Panc1 (cell line): ENCODE results near the gene LACRT. TPM values are rescaled to one million over a fixed set of nuclear protein-coding genes. Genes with fewer than 3 reads are reported as not detected.

Source experiments
- ATAC-seq: fragments of 200-7000 bp; cut with Tn5 transposase; 2 replicates; pipeline ENCODE4 v1.9.1; 2020; ENCODE audit warnings: mild to moderate bottlenecking, moderate library complexity
- BruUV-seq: library from RNA; stranded (reverse); fragments of 400-500 nt; replicated peaks from 2 replicates; lab custom pipeline; 2021; lab: Mats Ljungman, UMichigan
- CTCF ChIA-PET: fragments of 300-600 bp; sonication (Branson Sonifier 250); formaldehyde crosslinking; loops from one replicate; lab custom pipeline; 2022; ENCODE audit warnings: antibody characterized with exemption; lab: Charles Lee
- POLR2A ChIA-PET: fragments of 300-600 bp; sonication (Branson Sonifier 250); formaldehyde crosslinking; loops from one replicate; lab custom pipeline; 2022; ENCODE audit warnings: antibody characterized with exemption; lab: Charles Lee
- DNase-seq: peaks from one replicate; pipeline ENCODE4 v3.0.0-alpha.2; 2010; ENCODE audit warnings: low read depth, low spot score
- H3K27ac ChIP-seq: 2 replicates; pipeline ENCODE4 v1.5.1; 2011; ENCODE audit warnings: mild to moderate bottlenecking, low read length, inconsistent platforms
- H3K27me3 ChIP-seq: fragments of 200-500 bp; sonication (Bioruptor generic); 2 replicates; pipeline ENCODE4 v1.6.0; 2014; ENCODE audit warnings: low read length, inconsistent platforms; ENCODE audit not compliant: control insufficient read depth, insufficient read depth
- H3K36me3 ChIP-seq: fragments of 200-500 bp; sonication (Bioruptor generic); 2 replicates; pipeline ENCODE4 v1.5.1; 2014; ENCODE audit warnings: inconsistent platforms, mild to moderate bottlenecking, low read length, moderate library complexity; ENCODE audit not compliant: control insufficient read depth, insufficient read depth
- H3K4me1 ChIP-seq: 2 replicates; pipeline ENCODE4 v1.5.1; 2011; ENCODE audit warnings: inconsistent platforms, mild to moderate bottlenecking, low read length, moderate library complexity; ENCODE audit not compliant: control insufficient read depth, insufficient read depth
- H3K4me3 ChIP-seq, 2 experiments: 2 replicates each; pipeline ENCODE4 v1.5.1; 2011 to 2012; ENCODE audit warnings: low read depth in 2 of 2, low read length in 2 of 2, mild to moderate bottlenecking in 2 of 2, inconsistent platforms in 1 of 2, moderate library complexity in 1 of 2
- H3K9me3 ChIP-seq: fragments of 200-500 bp; sonication (Bioruptor generic); 2 replicates; pipeline ENCODE4 v1.5.1; 2014; ENCODE audit warnings: low read depth, mild to moderate bottlenecking, inconsistent platforms, low read length, moderate library complexity; ENCODE audit not compliant: control insufficient read depth, insufficient read depth
- POLR2AphosphoS5 ChIP-seq: IDR thresholded peaks from 2 replicates; pipeline ENCODE4 v1.6.1; 2012; ENCODE audit warnings: mild to moderate bottlenecking, low read depth, low read length, moderate library complexity
- SIN3A ChIP-seq: IDR thresholded peaks from 2 replicates; pipeline ENCODE4 v1.6.1; 2012; ENCODE audit warnings: low read depth, mild to moderate bottlenecking, low read length, moderate library complexity, borderline replicate concordance; ENCODE audit not compliant: insufficient read depth
- TCF7L2 ChIP-seq: IDR thresholded peaks from 2 replicates; pipeline ENCODE4 v1.6.1; 2011; ENCODE audit warnings: mild to moderate bottlenecking, low read depth, low read length, inconsistent platforms
- in situ Hi-C: cut with HindIII; loops from 2 replicates; pipeline ENCODE4 v1.10.0; 2016; ENCODE audit warnings: low sequenced_read_pairs, low pct_unique_long_range_greater_than_20kb
- intact Hi-C: fragments of 100-400 bp; cut with micrococcal nuclease; formaldehyde crosslinking; loops from one replicate; pipeline ENCODE4 v1.10.0; 2022; ENCODE audit not compliant: unreplicated experiment
- total RNA-seq: library from RNA; stranded (reverse); gene quantifications from one replicate; pipeline ENCODE4 v1.2.1, GENCODE V29; 2021; ENCODE audit not compliant: unreplicated experiment
- TF ChIP-seq, protein P1 (sequence below): fragments of 450-650 bp; IDR thresholded peaks from 2 replicates; pipeline ENCODE4 v1.5.1; 2017; ENCODE audit warnings: mild to moderate bottlenecking
- TF ChIP-seq, protein P2 (sequence below), 2 experiments: IDR thresholded peaks; 2 replicates each; pipeline ENCODE4 v1.6.1; 2011 to 2012; ENCODE audit warnings: low read depth in 2 of 2, control low read depth in 1 of 2, low read length in 1 of 2, mild to moderate bottlenecking in 1 of 2, moderate library complexity in 1 of 2; ENCODE audit not compliant: insufficient read depth in 1 of 2

Gene LACRT
- total RNA-seq, 1 experiment from 2014 or later: not detected

DNA sequence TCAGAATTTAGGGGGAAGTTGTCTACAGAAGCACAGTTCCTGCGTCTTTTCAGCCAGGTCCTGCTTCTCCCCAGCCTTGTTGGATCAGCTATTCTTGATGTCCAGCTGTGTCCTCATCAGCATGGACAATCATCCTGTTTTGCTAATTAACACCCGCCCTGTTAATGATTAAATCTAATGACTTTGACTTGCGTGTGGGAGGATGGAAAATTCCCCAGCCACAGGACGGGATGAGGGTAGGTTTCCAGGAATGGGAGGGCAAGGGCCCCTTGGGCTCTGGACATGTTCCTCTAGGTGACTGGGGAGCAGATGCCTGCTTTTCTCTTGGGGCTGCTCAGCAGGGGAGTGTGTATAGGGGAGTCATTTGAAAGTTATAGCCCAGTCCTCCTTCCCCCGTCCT lies 41.0 kb downstream of the LACRT start:
- ATAC-seq (no peak), DNase-seq (no peak)
- POLR2A ChIA-PET: no interaction called here
- in situ Hi-C loops (no loop called here), intact Hi-C loops (no loop called here)
- CTCF ChIA-PET: no interaction called here
- H3K27me3 ChIP-seq: peaks cover 14% of the 10 kb centered on the region
- TF ChIP-seq, protein P1, sequence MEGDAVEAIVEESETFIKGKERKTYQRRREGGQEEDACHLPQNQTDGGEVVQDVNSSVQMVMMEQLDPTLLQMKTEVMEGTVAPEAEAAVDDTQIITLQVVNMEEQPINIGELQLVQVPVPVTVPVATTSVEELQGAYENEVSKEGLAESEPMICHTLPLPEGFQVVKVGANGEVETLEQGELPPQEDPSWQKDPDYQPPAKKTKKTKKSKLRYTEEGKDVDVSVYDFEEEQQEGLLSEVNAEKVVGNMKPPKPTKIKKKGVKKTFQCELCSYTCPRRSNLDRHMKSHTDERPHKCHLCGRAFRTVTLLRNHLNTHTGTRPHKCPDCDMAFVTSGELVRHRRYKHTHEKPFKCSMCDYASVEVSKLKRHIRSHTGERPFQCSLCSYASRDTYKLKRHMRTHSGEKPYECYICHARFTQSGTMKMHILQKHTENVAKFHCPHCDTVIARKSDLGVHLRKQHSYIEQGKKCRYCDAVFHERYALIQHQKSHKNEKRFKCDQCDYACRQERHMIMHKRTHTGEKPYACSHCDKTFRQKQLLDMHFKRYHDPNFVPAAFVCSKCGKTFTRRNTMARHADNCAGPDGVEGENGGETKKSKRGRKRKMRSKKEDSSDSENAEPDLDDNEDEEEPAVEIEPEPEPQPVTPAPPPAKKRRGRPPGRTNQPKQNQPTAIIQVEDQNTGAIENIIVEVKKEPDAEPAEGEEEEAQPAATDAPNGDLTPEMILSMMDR: no peak
- TF ChIP-seq POLR2AphosphoS5: no peak
- H3K4me1 ChIP-seq: no peaks in the 10 kb centered on the region; the same call in 1 of the 2 replicates
- H3K36me3 ChIP-seq: no peaks in the 10 kb centered on the region
- BruUV-seq: no TSS peak
- H3K4me3 ChIP-seq: no peak overlapping the region
- no peak overlapping the region for H3K27ac ChIP-seq
- no peaks in the 10 kb centered on the region for H3K9me3 ChIP-seq

DNA sequence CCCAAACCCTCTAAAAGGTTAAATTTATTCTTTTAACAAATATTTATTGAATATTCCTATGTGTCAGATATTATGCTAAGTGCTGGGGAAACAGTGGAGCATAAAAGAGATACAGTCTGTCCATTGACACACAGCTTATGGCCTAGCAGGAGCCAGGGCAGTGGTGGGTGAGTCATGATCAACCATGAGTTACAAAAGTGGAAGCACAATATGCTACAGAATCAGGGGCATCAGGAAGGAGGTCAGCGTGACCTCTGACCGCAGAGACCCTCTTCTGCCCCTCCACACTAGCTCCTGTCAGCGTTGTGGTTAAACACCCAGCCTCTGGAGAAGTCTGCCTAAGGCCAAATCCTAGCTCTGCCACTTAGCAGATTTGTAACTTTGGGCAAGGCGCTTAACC lies 41.6 kb downstream of the LACRT start:
- ChIA-PET POLR2A (no interaction called here), CTCF (interaction anchor here (1.2 kb wide), 1 partner anchor 9 kb away, joined by 3 read pairs; no protein-coding TSS in a partner anchor)
- no peak for DNase-seq
- H3K9me3 ChIP-seq: no peaks in the 10 kb centered on the region
- TF ChIP-seq TCF7L2 (no peak), POLR2AphosphoS5 (no peak), SIN3A (no peak)
- TF ChIP-seq, protein P2, sequence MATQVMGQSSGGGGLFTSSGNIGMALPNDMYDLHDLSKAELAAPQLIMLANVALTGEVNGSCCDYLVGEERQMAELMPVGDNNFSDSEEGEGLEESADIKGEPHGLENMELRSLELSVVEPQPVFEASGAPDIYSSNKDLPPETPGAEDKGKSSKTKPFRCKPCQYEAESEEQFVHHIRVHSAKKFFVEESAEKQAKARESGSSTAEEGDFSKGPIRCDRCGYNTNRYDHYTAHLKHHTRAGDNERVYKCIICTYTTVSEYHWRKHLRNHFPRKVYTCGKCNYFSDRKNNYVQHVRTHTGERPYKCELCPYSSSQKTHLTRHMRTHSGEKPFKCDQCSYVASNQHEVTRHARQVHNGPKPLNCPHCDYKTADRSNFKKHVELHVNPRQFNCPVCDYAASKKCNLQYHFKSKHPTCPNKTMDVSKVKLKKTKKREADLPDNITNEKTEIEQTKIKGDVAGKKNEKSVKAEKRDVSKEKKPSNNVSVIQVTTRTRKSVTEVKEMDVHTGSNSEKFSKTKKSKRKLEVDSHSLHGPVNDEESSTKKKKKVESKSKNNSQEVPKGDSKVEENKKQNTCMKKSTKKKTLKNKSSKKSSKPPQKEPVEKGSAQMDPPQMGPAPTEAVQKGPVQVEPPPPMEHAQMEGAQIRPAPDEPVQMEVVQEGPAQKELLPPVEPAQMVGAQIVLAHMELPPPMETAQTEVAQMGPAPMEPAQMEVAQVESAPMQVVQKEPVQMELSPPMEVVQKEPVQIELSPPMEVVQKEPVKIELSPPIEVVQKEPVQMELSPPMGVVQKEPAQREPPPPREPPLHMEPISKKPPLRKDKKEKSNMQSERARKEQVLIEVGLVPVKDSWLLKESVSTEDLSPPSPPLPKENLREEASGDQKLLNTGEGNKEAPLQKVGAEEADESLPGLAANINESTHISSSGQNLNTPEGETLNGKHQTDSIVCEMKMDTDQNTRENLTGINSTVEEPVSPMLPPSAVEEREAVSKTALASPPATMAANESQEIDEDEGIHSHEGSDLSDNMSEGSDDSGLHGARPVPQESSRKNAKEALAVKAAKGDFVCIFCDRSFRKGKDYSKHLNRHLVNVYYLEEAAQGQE (IDR thresholded peaks at IDR 0.05; ENCODE audit: insufficient read depth in 1 of 2, low read depth in 2 of 2, low read length in 1 of 2): no peak
- TF ChIP-seq, protein P1: no peak
- H3K4me3 ChIP-seq: no peak overlapping the region
- intact Hi-C loops: no loop called here
- H3K27ac ChIP-seq: no peak overlapping the region
- H3K27me3 ChIP-seq: peaks cover 13% of the 10 kb centered on the region
- no peaks in the 10 kb centered on the region; the same call in 1 of the 2 replicates for H3K4me1 ChIP-seq
- in situ Hi-C loops: no loop called here
- no TSS peak for BruUV-seq
- no peak for ATAC-seq
- no peaks in the 10 kb centered on the region for H3K36me3 ChIP-seq
